IPS-11a (cell line): Measurements from ENCODE around the gene UXS1.
A peak's percentile ranks its signal among the peaks of the same experiment; 100 is the strongest.
"Not testable (repeated sequence)": the region's sequence is repeated elsewhere in the genome, so short reads cannot be mapped to it uniquely, and the experiment has no call there.

Experiments
- H3K4me3 ChIP-seq: one replicate; pipeline ENCODE4 v1.5.1; 2013; ENCODE audit warnings: low read depth, low read length, control low read depth

The UXS1 gene

DNA sequence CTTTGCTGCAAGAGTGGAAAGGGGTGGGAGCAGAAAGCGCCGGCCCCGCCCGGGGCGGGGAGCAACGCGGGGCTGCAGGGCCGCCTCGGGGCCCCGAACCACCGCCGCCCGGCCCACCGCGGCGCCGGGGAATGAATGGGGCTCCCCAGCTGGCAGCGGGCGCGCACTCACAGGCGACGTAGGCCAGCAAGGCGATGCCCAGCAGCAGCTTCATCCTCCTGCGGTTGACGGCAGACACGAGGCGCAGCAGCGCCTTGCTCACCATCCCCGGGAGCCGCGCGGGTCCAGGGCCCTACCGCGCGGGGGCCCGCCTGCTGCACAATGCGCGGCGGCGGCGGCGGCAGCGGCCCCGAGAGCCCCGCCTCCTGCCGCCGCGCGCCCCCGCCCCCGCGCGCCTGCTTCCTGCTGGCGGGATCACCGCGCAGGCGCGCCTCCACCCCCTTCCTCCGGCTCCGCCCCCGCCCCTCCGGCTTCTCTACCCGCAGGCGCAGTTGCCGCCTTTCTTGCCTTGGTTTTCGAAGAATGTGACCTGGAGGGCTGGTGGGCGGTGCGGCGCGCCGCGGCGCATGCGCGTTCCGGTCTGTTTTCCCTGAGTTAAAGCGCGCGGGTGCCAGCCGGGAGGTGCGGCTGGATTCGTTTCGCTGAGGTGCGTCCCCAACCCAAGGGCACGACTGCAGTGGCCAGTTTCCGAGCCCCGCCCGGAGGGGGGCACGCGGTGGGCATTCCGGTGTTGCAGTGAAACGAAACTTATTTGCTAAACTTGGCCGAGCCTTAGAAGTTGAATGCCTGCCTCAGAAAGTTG lies at the start of gene UXS1:
Gene UXS1 (minus strand): TSS at position 325 of the 802 bp plus-strand sequence. CDS start 60 bp downstream, at position 265.
- H3K4me3 ChIP-seq, result peak within 1 kb of the TSS; percentile 70

DNA sequence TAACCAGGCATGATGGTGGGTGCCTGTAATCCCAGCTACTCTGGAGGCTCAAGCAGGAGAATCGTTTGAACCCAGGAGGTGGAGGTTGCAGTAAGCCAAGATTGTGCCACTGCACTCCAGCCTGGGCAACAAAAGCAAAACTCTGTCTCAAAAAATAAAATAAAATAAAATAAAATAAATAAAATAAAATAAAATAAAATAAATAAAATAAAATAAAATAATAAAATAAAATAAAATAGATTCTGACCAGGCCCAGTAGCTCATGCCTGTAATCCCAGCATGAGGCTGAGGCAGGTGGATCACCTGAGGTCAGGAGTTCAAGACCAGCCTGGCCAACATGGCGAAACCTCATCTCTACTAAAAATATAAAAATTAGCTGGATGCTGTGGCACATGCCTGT lies 45.4 kb upstream of the UXS1 start:
- not testable (repeated sequence) for H3K4me3 ChIP-seq

- not testable (repeated sequence) for H3K4me3 ChIP-seq
These were observed 41.3 kb upstream of the UXS1 start for GRCh38 chr2:106235392-106235791.

DNA sequence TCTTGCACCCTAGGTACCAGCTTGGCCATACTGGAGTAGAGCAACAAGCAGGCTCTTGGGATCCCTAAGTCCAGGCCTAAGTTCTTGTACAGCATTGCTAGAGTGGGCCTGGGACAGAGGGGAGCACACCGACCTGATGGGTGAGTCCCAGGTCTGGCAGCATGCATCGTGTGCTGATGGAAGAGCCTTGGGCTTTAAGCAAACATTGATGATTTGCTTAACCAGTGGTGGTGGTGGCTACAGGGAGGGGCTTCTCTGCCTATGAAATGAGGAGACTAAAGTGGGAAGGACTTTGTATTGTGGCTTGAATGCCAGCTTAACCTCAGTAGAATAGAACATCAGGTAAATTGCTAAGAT lies 39.2 kb upstream of the UXS1 start:
- no peak overlapping the region for H3K4me3 ChIP-seq

GRCh38 chr2:106232638-106233349 lies 38.7 kb upstream of the UXS1 start:
- no peak overlapping the region for H3K4me3 ChIP-seq

DNA sequence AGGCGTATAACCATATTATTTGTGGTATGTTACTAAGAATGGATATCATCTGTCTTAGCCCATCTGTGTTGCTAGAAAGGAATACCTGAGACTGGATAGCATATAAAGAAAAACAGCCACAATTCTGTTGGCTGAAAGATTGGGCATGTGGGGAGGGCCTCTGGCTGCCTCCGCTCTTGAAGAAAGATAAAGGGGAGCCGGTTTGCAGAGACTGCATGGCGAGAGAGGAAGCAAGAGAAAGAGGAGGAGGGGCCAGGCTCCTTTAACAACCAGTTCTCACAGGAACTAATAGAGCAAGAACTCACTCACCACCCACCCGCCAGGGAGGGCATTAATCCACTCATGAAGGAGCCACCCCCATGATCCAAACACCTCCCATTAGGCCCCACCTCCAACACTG lies 29.2 kb upstream of the UXS1 start:
- H3K4me3 ChIP-seq, result no peak overlapping the region

- H3K4me3 ChIP-seq, result not testable (repeated sequence)
These were observed 28.0 kb upstream of the UXS1 start for GRCh38 chr2:106222057-106222456.

DNA sequence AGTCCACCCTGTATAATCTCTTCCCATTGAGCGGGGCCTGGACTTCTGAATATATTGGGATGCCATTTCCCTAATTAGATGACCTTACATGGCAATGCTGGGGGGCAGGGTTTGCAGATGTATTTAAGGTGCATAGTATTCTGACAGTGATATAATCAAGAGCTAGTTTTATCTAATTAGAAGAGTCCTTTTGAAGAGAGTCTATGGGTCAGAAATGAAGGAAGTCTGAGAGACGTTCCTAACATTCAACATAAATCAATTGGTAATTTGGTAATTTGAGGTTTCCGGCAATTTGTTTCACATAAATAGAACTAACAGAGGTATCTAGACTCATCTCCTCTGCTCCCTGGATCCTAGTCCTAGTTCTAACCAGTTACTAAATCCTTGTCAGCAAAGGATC lies 25.7 kb upstream of the UXS1 start:
- no peak overlapping the region for H3K4me3 ChIP-seq

DNA sequence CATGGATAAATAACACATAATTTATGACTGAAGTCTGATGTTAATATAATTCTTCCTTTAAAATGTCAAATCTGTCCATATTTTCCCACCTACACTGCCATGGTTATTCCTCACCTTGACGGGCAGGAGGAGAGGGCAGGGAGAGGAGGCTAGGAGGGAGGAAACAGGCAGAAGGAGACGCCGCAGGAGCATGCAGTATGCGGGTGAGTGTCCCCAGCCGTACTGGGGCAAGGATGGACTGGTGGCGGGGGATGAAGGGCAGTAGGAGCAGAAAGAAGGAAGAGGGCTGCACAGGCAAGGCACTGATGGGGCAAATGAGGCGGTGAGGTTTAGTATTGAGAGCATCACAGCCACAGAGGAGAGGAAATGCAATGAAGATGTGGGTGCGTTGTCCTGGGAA lies 25.1 kb upstream of the UXS1 start:
- H3K4me3 ChIP-seq, result not testable (repeated sequence)

DNA sequence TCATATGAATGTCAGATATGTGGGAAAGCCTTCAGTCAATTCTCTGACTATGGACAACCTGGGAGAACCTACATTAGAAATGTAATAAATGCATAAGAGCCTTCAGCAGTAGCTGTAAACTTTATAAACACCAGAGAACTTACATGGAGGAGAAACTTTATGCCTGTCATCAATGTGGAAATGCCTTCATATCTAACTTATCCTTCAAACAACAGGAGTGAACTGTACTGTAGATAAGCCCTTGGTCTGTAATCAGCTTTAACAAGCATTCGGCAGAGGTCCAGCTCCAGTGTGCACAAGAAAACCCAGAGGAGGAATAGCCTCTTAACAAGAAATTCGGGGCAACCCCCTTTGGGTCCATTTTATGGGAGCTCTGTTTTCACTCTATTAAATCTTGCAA lies 14.8 kb upstream of the UXS1 start:
- no peak overlapping the region for H3K4me3 ChIP-seq

DNA sequence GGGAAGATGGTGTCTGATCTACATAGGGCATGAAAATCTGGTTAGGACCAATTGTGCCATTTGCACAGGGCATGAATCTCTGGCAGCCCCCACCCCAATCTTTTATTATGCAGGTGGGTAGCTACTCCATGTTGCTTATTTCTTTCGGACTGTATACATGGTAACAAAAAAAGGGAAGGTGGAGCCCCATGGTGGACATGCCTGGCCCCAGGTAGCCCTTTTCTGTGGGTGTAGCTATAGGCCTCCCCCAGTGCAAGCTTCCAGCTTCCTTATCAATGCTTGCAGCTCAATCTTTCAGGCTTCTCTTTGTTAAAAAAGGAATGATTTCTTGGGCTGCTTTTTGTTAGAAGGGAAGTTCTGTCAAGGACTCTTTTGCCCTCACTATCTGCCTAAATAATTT lies 14.3 kb upstream of the UXS1 start:
- H3K4me3 ChIP-seq, result no peak overlapping the region

GRCh38 chr2:106207246-106207645 lies 13.1 kb upstream of the UXS1 start:
- no peak overlapping the region for H3K4me3 ChIP-seq

DNA sequence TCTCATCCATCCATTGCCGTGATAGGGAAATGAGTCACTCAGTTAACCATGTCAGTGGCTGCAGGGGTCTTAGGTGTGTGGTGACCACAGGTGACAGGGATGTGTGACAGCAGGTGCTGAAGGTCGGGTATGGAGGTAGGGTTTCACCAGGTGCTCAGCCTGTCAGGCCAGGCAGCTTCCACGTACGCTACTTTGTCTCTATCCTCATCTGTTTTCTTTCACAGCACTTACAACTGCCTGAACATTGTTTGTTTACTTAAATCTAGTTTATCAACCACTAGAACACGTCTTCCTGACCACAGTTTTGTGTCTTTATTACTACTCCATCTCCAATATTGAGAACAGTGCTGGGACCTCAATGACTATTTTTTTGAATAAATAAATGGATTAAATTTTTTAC lies 11.4 kb upstream of the UXS1 start:
- H3K4me3 ChIP-seq, result no peak overlapping the region

GRCh38 chr2:106204551-106204950 lies 10.4 kb upstream of the UXS1 start:
- not testable (repeated sequence) for H3K4me3 ChIP-seq

DNA sequence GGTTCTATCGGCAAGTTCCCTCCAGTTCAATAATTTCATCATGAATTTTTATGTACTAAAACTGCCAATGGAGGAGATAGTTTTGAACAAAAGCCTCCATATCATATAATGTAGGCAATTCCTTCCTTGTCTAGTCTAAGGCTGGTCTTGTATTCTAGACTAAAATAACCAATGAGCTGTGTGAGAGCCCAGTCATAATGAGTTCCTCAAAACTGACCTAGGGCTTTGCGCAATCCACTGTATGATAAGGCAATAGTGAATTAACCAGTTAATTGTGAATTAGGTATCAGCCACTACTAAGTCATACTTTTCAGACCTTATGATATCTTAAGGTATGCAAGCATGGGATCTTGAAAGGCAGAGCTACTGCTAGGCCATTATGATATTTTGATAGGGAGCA lies 7.6 kb upstream of the UXS1 start:
- H3K4me3 ChIP-seq, result no peak overlapping the region

DNA sequence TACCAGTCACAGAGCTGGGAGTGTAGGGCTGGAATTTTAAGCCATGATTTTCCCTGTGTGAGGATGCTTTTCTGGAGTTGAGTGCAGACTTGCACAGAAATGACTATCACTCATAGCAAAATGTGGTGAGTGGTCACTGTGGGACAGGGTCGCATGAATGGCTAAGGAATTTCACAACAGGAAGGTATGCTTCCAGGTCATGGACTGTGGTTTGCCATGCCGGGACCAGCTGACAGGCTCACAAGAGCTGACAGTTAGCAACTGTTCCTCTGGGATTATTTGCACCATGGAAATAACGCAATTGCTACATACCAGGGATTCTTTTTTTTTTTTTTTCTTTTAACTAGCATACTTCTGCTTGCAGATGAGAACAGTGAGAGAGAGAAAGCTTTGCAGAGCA lies 3.8 kb upstream of the UXS1 start:
- H3K4me3 ChIP-seq, result no peak overlapping the region

GRCh38 chr2:106195981-106196380 lies 1.9 kb upstream of the UXS1 start:
- H3K4me3 ChIP-seq, result no peak overlapping the region

GRCh38 chr2:106195456-106195855 lies 1.4 kb upstream of the UXS1 start:
- H3K4me3 ChIP-seq, result no peak overlapping the region

DNA sequence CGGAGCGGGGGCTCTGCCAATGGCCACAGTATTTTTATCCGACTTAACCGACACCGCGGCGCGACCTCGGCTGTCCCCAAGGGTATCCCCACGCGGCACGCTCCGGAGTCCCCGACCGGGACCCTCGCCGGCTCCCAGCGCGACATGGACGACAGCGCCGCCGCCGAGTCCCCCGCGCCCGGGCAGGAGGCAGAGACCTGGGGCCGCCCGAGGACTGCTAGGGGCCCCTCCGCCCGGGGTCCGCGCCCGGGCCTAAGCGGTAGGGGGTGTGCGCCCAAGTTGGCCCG lies 468 bp downstream of the UXS1 start:
- peak overlapping the region; percentile 70 for H3K4me3 ChIP-seq

DNA sequence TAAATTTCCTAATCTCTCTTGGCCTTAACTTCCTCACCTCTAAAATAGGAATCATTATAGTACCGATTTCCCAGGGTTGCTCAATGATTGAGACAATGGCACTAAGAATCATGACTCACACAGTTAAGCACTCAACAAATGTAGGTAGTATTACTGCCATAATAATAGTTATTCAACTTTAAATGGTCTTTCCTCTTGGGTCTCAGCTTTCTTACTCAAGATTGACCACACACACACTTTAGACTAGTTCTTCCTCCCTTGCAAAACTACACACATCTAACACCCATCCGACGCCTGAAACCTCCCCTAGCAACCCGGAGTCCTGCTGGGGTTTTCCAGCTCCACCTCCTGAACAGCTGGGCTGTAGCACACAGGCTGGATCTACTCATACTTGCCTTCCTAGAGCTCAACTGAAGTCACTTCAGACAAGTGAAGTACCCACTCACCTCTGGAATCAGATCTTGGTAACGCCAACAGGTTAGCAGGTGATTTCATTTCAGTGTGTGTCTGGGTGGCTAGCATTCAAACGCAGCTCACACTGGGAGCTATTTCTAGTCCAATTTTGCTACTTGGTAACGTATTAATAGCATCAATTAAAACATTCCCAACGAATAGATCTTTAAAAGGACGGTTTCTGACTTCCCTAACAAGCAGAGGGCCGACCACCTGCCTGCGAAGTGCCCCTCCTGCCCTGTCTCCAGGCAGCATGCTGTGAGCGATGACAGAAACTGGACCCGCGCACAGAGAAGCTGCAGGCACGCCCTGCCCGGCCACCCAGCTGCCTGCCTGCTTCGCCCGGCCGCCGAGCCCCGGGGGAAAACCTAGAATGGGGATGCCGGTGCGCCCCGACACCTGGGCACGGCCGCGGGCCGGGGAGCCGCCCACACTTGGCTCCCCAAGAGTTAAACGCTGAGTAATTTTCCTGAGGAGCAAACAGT lies 1.1 kb downstream of the UXS1 start:
- peak overlapping the region; percentile 70 for H3K4me3 ChIP-seq

DNA sequence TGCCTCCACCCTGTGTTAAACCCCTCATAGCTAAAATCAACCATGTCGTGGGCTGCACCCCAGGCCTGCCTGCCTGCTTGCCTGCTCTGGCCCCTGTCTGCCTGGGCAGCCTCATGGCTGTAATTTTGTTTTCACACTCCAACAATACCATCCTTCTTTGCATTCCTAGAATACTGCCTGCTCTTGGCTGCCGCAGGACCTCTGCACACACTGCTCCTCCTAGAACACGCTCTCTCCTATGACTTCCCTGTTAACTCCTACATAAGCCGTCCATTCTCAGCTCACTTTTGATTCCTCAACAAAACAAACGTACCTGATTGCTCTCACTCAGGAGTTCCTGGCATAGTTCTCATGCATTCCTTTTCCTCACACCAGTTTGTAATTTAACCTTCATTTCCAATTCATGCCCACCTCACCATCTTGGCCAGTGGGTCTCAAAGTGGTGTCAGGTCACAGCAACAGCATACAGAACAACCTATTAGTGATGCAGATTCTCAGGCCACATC lies 2.5 kb downstream of the UXS1 start:
- no peak overlapping the region for H3K4me3 ChIP-seq
